ENCODE results near the gene ANKS1B. TPM values are rescaled to one million over a fixed set of nuclear protein-coding genes. Genes with fewer than 3 reads are reported as not detected.

Gene ANKS1B
- total RNA-seq, 1 donor from 2014 or later, result 2.4 TPM

DNA sequence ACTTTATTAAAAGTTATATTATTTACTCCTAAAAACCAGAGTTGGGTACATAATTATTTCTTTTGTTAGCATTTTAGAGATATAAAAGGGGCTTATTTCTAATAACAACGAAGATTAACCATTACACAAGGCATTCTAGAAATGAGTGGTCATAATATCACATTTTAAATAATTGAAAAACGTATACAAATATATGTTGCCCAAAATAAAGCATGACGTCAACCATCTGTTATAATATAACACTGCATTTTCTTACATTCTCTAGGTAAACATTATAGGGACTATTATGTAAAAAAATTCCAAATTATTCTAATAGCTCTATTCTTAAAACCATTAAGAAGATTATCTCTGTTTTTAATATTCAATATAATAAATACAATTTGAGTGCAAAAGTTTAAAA is 792.2 kb downstream of the ANKS1B start:
- no peak overlapping the region for H3K4me3 Mint-ChIP-seq (ENCODE audit: unreplicated experiment)
- Histone ChIP-seq H3K79me2 (ENCODE audit: insufficient read depth, low read length) (no peaks in the 10 kb centered on the region), H3K27me3 (ENCODE audit: insufficient read depth, low read length) (no peaks in the 10 kb centered on the region), H3K9ac (ENCODE audit: low read length) (no peak overlapping the region), H3K4me1 (ENCODE audit: insufficient read depth, low read length) (no peaks in the 10 kb centered on the region), H3K27ac (ENCODE audit: low read depth, low read length) (no peak overlapping the region), H3K4me2 (ENCODE audit: low read length) (no peak overlapping the region), H3K9me3 (ENCODE audit: insufficient read depth, low read depth, low read length) (no peaks in the 10 kb centered on the region), H4K20me1 (ENCODE audit: insufficient read depth, low read length) (no peaks in the 10 kb centered on the region), H3K4me3 (ENCODE audit: insufficient read depth, low read depth, low read length) (no peak overlapping the region), H2AFZ (ENCODE audit: low read depth, low read length) (no peak overlapping the region), H3K36me3 (ENCODE audit: insufficient read depth, low read length) (no peaks in the 10 kb centered on the region)
- DNase-seq (ENCODE audit: low read depth) (no peak), FAIRE-seq (no peak)
- H3K27me3 Mint-ChIP-seq (ENCODE audit: low read depth, unreplicated experiment), result no peaks in the 10 kb centered on the region
- TF ChIP-seq CTCF (IDR thresholded peaks at IDR 0.05; ENCODE audit: insufficient read depth, low read depth, low read length) (no peak), EZH2 (IDR thresholded peaks at IDR 0.05; ENCODE audit: insufficient read depth, low read length) (no peak)
- no peaks in the 10 kb centered on the region for H3K36me3 Mint-ChIP-seq (ENCODE audit: low read depth, unreplicated experiment)
- H3K27ac Mint-ChIP-seq (ENCODE audit: unreplicated experiment), result no peak overlapping the region
- no peaks in the 10 kb centered on the region for H3K4me1 Mint-ChIP-seq (ENCODE audit: low read depth, unreplicated experiment)
- H3K9me3 Mint-ChIP-seq (ENCODE audit: unreplicated experiment), result no peaks in the 10 kb centered on the region

GRCh38 chr12:99176871-99177270 is 807.9 kb downstream of the ANKS1B start:
- Histone ChIP-seq H3K4me2 (ENCODE audit: low read length) (no peak overlapping the region), H3K4me3 (ENCODE audit: insufficient read depth, low read depth, low read length) (no peak overlapping the region), H4K20me1 (ENCODE audit: insufficient read depth, low read length) (no peaks in the 10 kb centered on the region), H3K27me3 (ENCODE audit: insufficient read depth, low read length) (no peaks in the 10 kb centered on the region), H3K27ac (ENCODE audit: low read depth, low read length) (no peak overlapping the region), H2AFZ (ENCODE audit: low read depth, low read length) (no peak overlapping the region), H3K79me2 (ENCODE audit: insufficient read depth, low read length) (no peaks in the 10 kb centered on the region), H3K9ac (ENCODE audit: low read length) (no peak overlapping the region), H3K36me3 (ENCODE audit: insufficient read depth, low read length) (no peaks in the 10 kb centered on the region), H3K4me1 (ENCODE audit: insufficient read depth, low read length) (no peaks in the 10 kb centered on the region), H3K9me3 (ENCODE audit: insufficient read depth, low read depth, low read length) (no peaks in the 10 kb centered on the region)
- H3K9me3 Mint-ChIP-seq (ENCODE audit: unreplicated experiment), result peaks cover 3% of the 10 kb centered on the region
- no peak for TF ChIP-seq EZH2 (IDR thresholded peaks at IDR 0.05; ENCODE audit: insufficient read depth, low read length)
- TF ChIP-seq CTCF (IDR thresholded peaks at IDR 0.05; ENCODE audit: insufficient read depth, low read depth, low read length), result no peak
- FAIRE-seq (no peak), DNase-seq (ENCODE audit: low read depth) (no peak)
- H3K27me3 Mint-ChIP-seq (ENCODE audit: low read depth, unreplicated experiment), result no peaks in the 10 kb centered on the region
- H3K4me3 Mint-ChIP-seq (ENCODE audit: unreplicated experiment), result no peak overlapping the region
- H3K27ac Mint-ChIP-seq (ENCODE audit: unreplicated experiment), result no peak overlapping the region
- no peaks in the 10 kb centered on the region for H3K36me3 Mint-ChIP-seq (ENCODE audit: low read depth, unreplicated experiment)
- H3K4me1 Mint-ChIP-seq (ENCODE audit: low read depth, unreplicated experiment), result no peaks in the 10 kb centered on the region

DNA sequence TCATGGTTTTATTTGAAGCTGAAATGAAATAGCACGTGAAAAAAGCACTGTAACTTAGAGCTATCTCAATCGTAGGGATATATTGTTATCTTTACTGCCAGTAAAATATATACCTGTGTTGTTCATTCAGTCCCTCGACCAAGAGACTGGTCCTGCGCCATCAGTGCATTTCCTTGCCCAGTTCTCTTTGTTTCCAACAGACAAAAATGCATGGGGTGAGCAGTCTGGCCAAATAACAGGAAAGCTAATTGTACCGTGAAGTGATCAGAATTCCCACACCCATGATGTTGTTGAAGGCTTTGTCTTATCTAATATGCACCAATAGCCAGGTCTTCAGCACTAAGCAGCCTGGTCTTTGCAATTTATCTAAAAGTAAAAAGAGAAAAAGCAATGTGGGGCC is 814.3 kb downstream of the ANKS1B start:
- Histone ChIP-seq H3K27ac (ENCODE audit: low read depth, low read length) (no peak overlapping the region), H2AFZ (ENCODE audit: low read depth, low read length) (no peak overlapping the region), H3K4me3 (ENCODE audit: insufficient read depth, low read depth, low read length) (no peak overlapping the region), H3K27me3 (ENCODE audit: insufficient read depth, low read length) (no peaks in the 10 kb centered on the region), H3K79me2 (ENCODE audit: insufficient read depth, low read length) (no peaks in the 10 kb centered on the region), H3K36me3 (ENCODE audit: insufficient read depth, low read length) (no peaks in the 10 kb centered on the region), H3K9me3 (ENCODE audit: insufficient read depth, low read depth, low read length) (no peaks in the 10 kb centered on the region), H3K9ac (ENCODE audit: low read length) (no peak overlapping the region), H3K4me1 (ENCODE audit: insufficient read depth, low read length) (no peaks in the 10 kb centered on the region), H3K4me2 (ENCODE audit: low read length) (no peak overlapping the region), H4K20me1 (ENCODE audit: insufficient read depth, low read length) (no peaks in the 10 kb centered on the region)
- TF ChIP-seq EZH2 (IDR thresholded peaks at IDR 0.05; ENCODE audit: insufficient read depth, low read length) (no peak), CTCF (IDR thresholded peaks at IDR 0.05; ENCODE audit: insufficient read depth, low read depth, low read length) (no peak)
- no peaks in the 10 kb centered on the region for H3K27me3 Mint-ChIP-seq (ENCODE audit: low read depth, unreplicated experiment)
- no peaks in the 10 kb centered on the region for H3K4me1 Mint-ChIP-seq (ENCODE audit: low read depth, unreplicated experiment)
- H3K27ac Mint-ChIP-seq (ENCODE audit: unreplicated experiment), result no peak overlapping the region
- no peaks in the 10 kb centered on the region for H3K36me3 Mint-ChIP-seq (ENCODE audit: low read depth, unreplicated experiment)
- DNase-seq (ENCODE audit: low read depth) (no peak), FAIRE-seq (no peak)
- H3K4me3 Mint-ChIP-seq (ENCODE audit: unreplicated experiment), result no peak overlapping the region
- no peaks in the 10 kb centered on the region for H3K9me3 Mint-ChIP-seq (ENCODE audit: unreplicated experiment)
